B cell (primary cell): ENCODE results near the gene SLC13A3. TPM values are rescaled to one million over a fixed set of nuclear protein-coding genes. Genes with fewer than 3 reads are reported as not detected.

Experiments used
- ATAC-seq: fragments of 200-7000 bp; cut with Tn5 transposase; one replicate; pipeline ENCODE4 v1.10.0; 2021; ENCODE audit warnings: low read depth, mild to moderate bottlenecking, moderate number of reproducible peaks, moderate library complexity
- CTCF ChIA-PET: fragments of 350-600 bp; sonication (Branson Sonifier 250); formaldehyde crosslinking; loops from one replicate; lab custom pipeline; 2021; ENCODE audit warnings: antibody characterized with exemption, inconsistent platforms; lab: Charles Lee
- POLR2A ChIA-PET: fragments of 350-600 bp; sonication (Branson Sonifier 250); formaldehyde crosslinking; loops from one replicate; lab custom pipeline; 2021; ENCODE audit warnings: antibody characterized with exemption; lab: Charles Lee
- DNase-seq: peaks from one replicate; pipeline ENCODE4 v3.0.0; 2013
- H2AFZ ChIP-seq: 2 replicates; pipeline ENCODE4 v1.6.1; 2012; ENCODE audit warnings: mild to moderate bottlenecking, low read depth, low read length; ENCODE audit not compliant: insufficient read depth, poor library complexity, severe bottlenecking
- H3K27ac ChIP-seq, 2 donors: 1 replicate in 1 of 2; 2 replicates in 1 of 2; pipeline ENCODE4 v1.5.1; 2012 to 2013; ENCODE audit warnings: low read length in 2 of 2, mild to moderate bottlenecking in 2 of 2, moderate library complexity in 1 of 2
- H3K27me3 ChIP-seq, 4 experiments: fragments of 200-600 bp in 1 of 4; sonication (generic) in 1 of 4; replicated peaks in 1 of 4; 1 replicate in 2 of 4; 2 replicates in 2 of 4; pipeline versions ENCODE4 v1.6.1 to v1.7.0; 2013 to 2016; ENCODE audit warnings: low read length in 3 of 4, mild to moderate bottlenecking in 2 of 4, mixed read lengths in 1 of 4, moderate library complexity in 1 of 4; ENCODE audit not compliant: insufficient read depth in 4 of 4, control insufficient read depth in 3 of 4; ENCODE audit errors: control extremely low read depth in 1 of 4
- H3K36me3 ChIP-seq, 2 experiments: replicated peaks in 1 of 2; 1 replicate in 1 of 2; 2 replicates in 1 of 2; pipeline versions ENCODE4 v1.6.1 to v1.7.1; 2013; ENCODE audit warnings: low read length in 1 of 2; ENCODE audit not compliant: insufficient read depth in 2 of 2, control insufficient read depth in 1 of 2; ENCODE audit errors: control extremely low read depth in 1 of 2, extremely low read depth in 1 of 2
- H3K4me1 ChIP-seq, 2 donors: fragments of 200-600 bp in 1 of 2; sonication (generic) in 1 of 2; 1 replicate in 1 of 2; 2 replicates in 1 of 2; pipeline versions ENCODE4 v1.5.1 to v1.6.1; 2013 to 2017; ENCODE audit warnings: low read length in 2 of 2; ENCODE audit not compliant: control insufficient read depth in 2 of 2, insufficient read depth in 2 of 2
- H3K4me2 ChIP-seq: replicated peaks from 2 replicates; pipeline ENCODE3; 2012; ENCODE audit warnings: mild to moderate bottlenecking, low read depth, low read length; ENCODE audit not compliant: poor library complexity, severe bottlenecking
- H3K4me3 ChIP-seq, 5 experiments: fragments of 200-600 bp in 1 of 5; sonication (generic) in 1 of 5; 1 replicate in 3 of 5; 2 replicates in 2 of 5; pipeline versions ENCODE4 v1.5.1 to v1.7.0; 2011 to 2016; ENCODE audit warnings: low read length in 4 of 5, mild to moderate bottlenecking in 4 of 5, low read depth in 2 of 5, control low read depth in 1 of 5, moderate library complexity in 1 of 5; ENCODE audit not compliant: insufficient read depth in 1 of 5; ENCODE audit errors: control extremely low read depth in 1 of 5, extremely low read depth in 1 of 5
- H3K79me2 ChIP-seq: fragments of 200-600 bp; sonication (generic); one replicate; pipeline ENCODE4 v1.6.0; 2016; ENCODE audit warnings: low read length; ENCODE audit not compliant: control insufficient read depth, insufficient read depth
- H3K9ac ChIP-seq: fragments of 200-600 bp; sonication (generic); 2 replicates; pipeline ENCODE4 v1.6.1; 2017; ENCODE audit warnings: mild to moderate bottlenecking, low read length, moderate library complexity
- H3K9me3 ChIP-seq, 3 donors: one replicate each; pipeline versions ENCODE4 v1.6.1 to v1.7.1; 2013; ENCODE audit warnings: low read length in 2 of 3; ENCODE audit not compliant: control insufficient read depth in 2 of 3, insufficient read depth in 1 of 3; ENCODE audit errors: control extremely low read depth in 1 of 3
- H4K20me1 ChIP-seq: 2 replicates; pipeline ENCODE4 v1.6.0; 2012; ENCODE audit warnings: mild to moderate bottlenecking, low read length; ENCODE audit not compliant: insufficient read depth, control insufficient read depth, poor library complexity, severe bottlenecking
- H3K27ac Mint-ChIP-seq: one replicate; pipeline ENCODE4 v1.8.0; 2021; ENCODE audit warnings: mixed read lengths
- H3K27me3 Mint-ChIP-seq: one replicate; pipeline ENCODE4 v1.8.0; 2021; ENCODE audit warnings: mixed read lengths
- H3K4me1 Mint-ChIP-seq: one replicate; pipeline ENCODE4 v1.8.0; 2021; ENCODE audit warnings: mixed read lengths
- H3K4me3 Mint-ChIP-seq: one replicate; pipeline ENCODE4 v1.8.0; 2021; ENCODE audit warnings: mixed read lengths
- H3K9me3 Mint-ChIP-seq: one replicate; pipeline ENCODE4 v1.8.0; 2022; ENCODE audit warnings: mixed read lengths; ENCODE audit not compliant: insufficient read depth
- CTCF ChIP-seq: fragments of 200-600 bp; IDR thresholded peaks from one replicate; pipeline ENCODE4 v1.8.0; 2022; ENCODE audit warnings: antibody characterized with exemption, mild to moderate bottlenecking
- EZH2 ChIP-seq: IDR thresholded peaks from 2 replicates; pipeline ENCODE4 v1.6.1; 2012; ENCODE audit warnings: borderline replicate concordance, low read depth, mild to moderate bottlenecking, moderate library complexity, low read length; ENCODE audit not compliant: insufficient read depth, poor library complexity, severe bottlenecking
- WGBS: methylation state at CpG from one replicate; pipeline ENCODE4 v1.1.5; 2013; ENCODE audit warnings: missing lambda C conversion rate; ENCODE audit not compliant: insufficient coverage; 5-methylcytosine and 5-hydroxymethylcytosine counted together
- intact Hi-C: fragments of 100-400 bp; cut with micrococcal nuclease; formaldehyde crosslinking; loops from one replicate; pipeline ENCODE4 v1.10.0; 2022
- polyA plus RNA-seq: library from polyadenylated mRNA; depleted of rRNA; stranded (reverse); fragments of >200 nt; gene quantifications from 2 replicates; pipeline ENCODE4 v1.2.3, GENCODE V29; 2012
- total RNA-seq, 2 donors: library from RNA; stranded (reverse); fragments of 120-200 nt in 1 of 2; gene quantifications; 1 replicate in 1 of 2; 2 replicates in 1 of 2; pipeline versions ENCODE4 v1.2.3 to v1.2.4, GENCODE V29; 2013 to 2022

The SLC13A3 gene
- total and polyA plus RNA-seq, 2 donors (not counting 1 experiment from before 2014, with no cell fraction given), result 0.09 to 0.20 TPM

DNA sequence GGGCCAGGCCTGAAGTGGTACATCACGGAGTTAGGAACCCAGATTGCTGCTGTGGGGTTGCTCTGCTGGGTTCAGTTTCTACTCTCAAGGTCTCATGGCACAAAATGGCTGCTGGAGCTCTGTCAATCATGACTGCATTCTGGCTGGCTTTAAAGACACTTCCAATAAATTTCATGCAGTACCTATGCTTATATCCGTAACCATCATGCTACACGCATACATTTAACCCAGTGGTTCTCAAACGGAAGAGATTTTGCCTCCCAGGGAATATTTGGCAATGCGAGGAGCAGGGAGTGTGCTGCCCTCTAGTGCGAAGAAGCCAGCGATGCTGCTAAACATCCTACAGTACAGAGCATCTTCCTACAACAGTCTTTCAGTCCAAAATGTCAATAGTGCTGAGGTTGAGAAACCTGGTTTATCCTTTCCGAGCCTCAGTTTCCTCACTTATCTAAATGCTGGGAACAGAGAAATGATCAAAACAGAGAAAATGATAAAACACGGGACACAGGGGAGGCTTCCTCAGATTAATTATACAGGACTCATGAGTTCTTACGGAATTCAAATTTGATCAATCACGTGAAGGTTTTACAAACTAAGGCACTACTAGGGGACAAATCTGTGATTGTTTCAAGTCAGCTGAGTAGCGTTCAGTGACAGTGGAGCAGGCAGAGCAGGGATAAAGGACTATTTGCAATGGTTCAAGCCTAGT is 48.5 kb upstream of the SLC13A3 start:
- POLR2A ChIA-PET, result no interaction called here
- Histone ChIP-seq H2AFZ (no peak overlapping the region), H3K27me3 (peaks cover 0 to 17% (median 2%) of the 10 kb centered on the region in 4 experiments), H3K9ac (no peak overlapping the region), H3K9me3 (peaks cover 0 to 5% (median 0%) of the 10 kb centered on the region in 3 donors), H3K79me2 (no peaks in the 10 kb centered on the region), H3K4me2 (no peak overlapping the region), H3K36me3 (no peaks in the 10 kb centered on the region), H3K4me1 (no peaks in the 10 kb centered on the region), H4K20me1 (no peaks in the 10 kb centered on the region), H3K27ac (no peak overlapping the region), H3K4me3 (no peak overlapping the region)
- Mint-ChIP-seq H3K9me3 (no peaks in the 10 kb centered on the region), H3K27ac (no peak overlapping the region), H3K27me3 (peaks cover 43% of the 10 kb centered on the region), H3K4me1 (no peaks in the 10 kb centered on the region), H3K4me3 (no peak overlapping the region)
- WGBS, result 71% methylated on average over 5 of the region's 12 CpGs
- intact Hi-C loops, result no loop called here
- CTCF ChIA-PET, result interaction anchor here (1.3 kb wide), 1 partner anchor 18 kb away, joined by 3 read pairs; no protein-coding TSS in a partner anchor
- no peak for DNase-seq
- ATAC-seq, result no peak
- TF ChIP-seq CTCF (no peak), EZH2 (no peak)

DNA sequence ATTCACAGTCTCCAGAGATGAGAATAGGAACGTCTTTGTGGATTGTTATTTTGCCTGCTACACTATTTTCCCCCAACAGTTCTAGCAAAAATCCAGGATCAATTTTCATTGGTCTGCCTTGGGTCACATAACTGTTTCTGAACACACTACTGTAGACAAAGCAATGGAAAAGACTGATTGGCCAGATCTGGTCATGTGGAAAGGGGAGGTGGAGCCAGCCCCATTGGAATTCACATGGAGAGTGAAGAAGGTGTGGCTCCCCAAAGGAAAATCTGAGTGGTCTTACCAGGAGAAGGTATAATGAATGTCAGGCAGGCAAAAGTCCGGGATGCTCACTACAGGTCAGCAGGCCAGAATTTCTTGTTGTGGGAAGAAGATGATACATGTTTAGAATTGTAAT is 47.5 kb upstream of the SLC13A3 start:
- no peaks in the 10 kb centered on the region for H3K79me2 ChIP-seq
- no peak overlapping the region for H3K27ac Mint-ChIP-seq
- H3K4me1 Mint-ChIP-seq, result peaks cover 4% of the 10 kb centered on the region
- H3K4me3 ChIP-seq, result no peak overlapping the region
- H3K4me3 Mint-ChIP-seq, result no peak overlapping the region
- no peak overlapping the region for H3K9ac ChIP-seq
- no peak for DNase-seq
- no peak overlapping the region for H2AFZ ChIP-seq
- 100% methylated on average over 1 of the region's 2 CpGs for WGBS
- no peaks in the 10 kb centered on the region for H3K9me3 Mint-ChIP-seq
- CTCF ChIA-PET, result no interaction called here
- H3K4me2 ChIP-seq, result no peak overlapping the region
- H3K9me3 ChIP-seq, result peaks cover 0 to 5% (median 0%) of the 10 kb centered on the region in 3 donors
- TF ChIP-seq EZH2 (no peak), CTCF (no peak)
- no peak overlapping the region for H3K27ac ChIP-seq
- POLR2A ChIA-PET, result no interaction called here
- ATAC-seq, result no peak
- intact Hi-C loops, result no loop called here
- peaks cover 0 to 17% (median 2%) of the 10 kb centered on the region in 4 experiments for H3K27me3 ChIP-seq
- no peaks in the 10 kb centered on the region for H3K4me1 ChIP-seq
- H3K27me3 Mint-ChIP-seq, result peaks cover 37% of the 10 kb centered on the region
- H3K36me3 ChIP-seq, result no peaks in the 10 kb centered on the region
- H4K20me1 ChIP-seq, result no peaks in the 10 kb centered on the region
